Transverse colon (tissue), 4 donors: ENCODE measurements around the gene ERG28. TPM values are rescaled to one million over a fixed set of nuclear protein-coding genes. Genes with fewer than 3 reads are reported as not detected.
A peak's percentile ranks its signal among the peaks of the same experiment; 100 is the strongest.

ENCODE experiments used
- DNase-seq: peaks from one replicate; pipeline ENCODE4 v3.0.0-alpha.2; 2019
- H3K27ac ChIP-seq, 4 donors: fragments of 200-600 bp; sonication (generic); 2 replicates each; pipeline ENCODE4 v1.5.1; 2016 to 2018; ENCODE audit warnings: inconsistent platforms in 4 of 4
- H3K27me3 ChIP-seq: fragments of 200-600 bp; sonication (generic); 2 replicates; pipeline ENCODE4 v1.5.1; 2017; ENCODE audit warnings: inconsistent platforms
- H3K36me3 ChIP-seq, 4 donors: fragments of 200-600 bp; sonication (generic); 2 replicates each; pipeline ENCODE4 v1.5.1; 2017 to 2019; ENCODE audit warnings: inconsistent platforms in 4 of 4
- H3K4me1 ChIP-seq, 4 donors: fragments of 200-600 bp; sonication (generic); 2 replicates each; pipeline ENCODE4 v1.5.1; 2017 to 2020; ENCODE audit warnings: inconsistent platforms in 4 of 4
- H3K4me3 ChIP-seq, 4 donors: fragments of 200-600 bp; sonication (generic); 1 replicate in 1 of 4; 2 replicates in 3 of 4; pipeline versions ENCODE4 v1.5.1 to v1.6.1; 2017 to 2019; ENCODE audit warnings: inconsistent platforms in 4 of 4
- H3K9me3 ChIP-seq, 2 donors: fragments of 200-600 bp; sonication (generic); 2 replicates each; pipeline ENCODE4 v1.5.1; 2017 to 2019; ENCODE audit warnings: inconsistent platforms in 2 of 2
- CTCF ChIP-seq, 5 experiments: fragments of 200-600 bp in 3 of 5; fragments of 450-650 bp in 2 of 5; sonication (generic) in 3 of 5; IDR thresholded peaks; 1 replicate in 2 of 5; 2 replicates in 3 of 5; pipeline ENCODE4 v1.5.1; 2016 to 2017; ENCODE audit warnings: antibody characterized with exemption in 5 of 5, inconsistent platforms in 3 of 5, mild to moderate bottlenecking in 2 of 5, moderate library complexity in 1 of 5
- EP300 ChIP-seq: sonication (generic); formaldehyde crosslinking; IDR thresholded peaks from one replicate; pipeline ENCODE4 v1.6.1; 2017; ENCODE audit warnings: antibody characterized with exemption, low read depth
- POLR2A ChIP-seq: fragments of 450-650 bp; IDR thresholded peaks from one replicate; pipeline ENCODE4 v1.6.1; 2016; ENCODE audit warnings: antibody characterized with exemption, mild to moderate bottlenecking, moderate library complexity
- POLR2AphosphoS5 ChIP-seq, 3 donors: sonication (generic); formaldehyde crosslinking; IDR thresholded peaks; one replicate each; pipeline ENCODE4 v1.6.1; 2016; ENCODE audit warnings: antibody characterized with exemption in 3 of 3
- WGBS, 2 donors: methylation state at CpG; one replicate each; pipeline ENCODE4 v1.1.5; 2018; ENCODE audit warnings: low coverage in 1 of 2; 5-methylcytosine and 5-hydroxymethylcytosine counted together
- in situ Hi-C, 4 donors: fragments of 200-750 bp; cut with MboI; loops; one replicate each; pipeline versions ENCODE4 v1.15.0 to v1.15.1; 2017; ENCODE audit warnings: low sequenced_read_pairs in 3 of 4, low pct_ligation_motif_present in 1 of 4, low pct_unique_long_range_greater_than_20kb in 1 of 4
- intact Hi-C: fragments of 100-400 bp; cut with DNase I; formaldehyde crosslinking; loops from one replicate; pipeline ENCODE4 v1.15.1; 2023; ENCODE audit warnings: low total_unique reads
- total RNA-seq, 4 donors: library from RNA; depleted of rRNA; stranded (reverse); fragments of >200 nt; gene quantifications; one replicate each; pipeline ENCODE4 v1.1.0, GENCODE V29; 2016

ERG28 gene
- 1 to 10 TPM in 3 of 4 donors, under 1 TPM in 1; 0.75 to 9.4 (median 6.2) TPM for total RNA-seq

- WGBS, 2 donors, result 0 to 1% methylated on average over 30 to 45 of the region's 60 CpGs
- Histone ChIP-seq H3K27me3 (no peaks in the 10 kb centered on the region), H3K27ac (peak within 1 kb of the TSS; percentile 90 to 95 (median 92)), H3K4me1 (peaks cover 4 to 27% (median 17%) of the 10 kb centered on the region in 4 donors), H3K4me3 (peak within 1 kb of the TSS; percentile 71 to 99 (median 76)), H3K9me3 (no peaks in the 10 kb centered on the region), H3K36me3 (peaks cover 0 to 3% (median 0%) of the 10 kb centered on the region in 4 donors)
- TF ChIP-seq POLR2A (peak; percentile 75), POLR2AphosphoS5 (IDR thresholded peaks at IDR 0.05) (peak; percentile 57 to 68 (median 68)), EP300 (no peak)
- intact Hi-C loops (no loop called here), in situ Hi-C loops (no loop called here)
- peak; percentile 97 for DNase-seq
These were observed at the start of gene ERG28, which contains the start of gene TTLL5 for GRCh38 chr14:75660630-75661498. ERG28 (minus strand) TSS chr14:75660876; CDS start chr14:75657502, 3,374 bp downstream. TTLL5 (plus strand) TSS chr14:75661246; CDS start chr14:75663150, 1,904 bp downstream.

- Histone ChIP-seq H3K36me3 (no peaks in the 10 kb centered on the region), H3K9me3 (no peaks in the 10 kb centered on the region), H3K4me1 (peaks cover 3 to 7% (median 4%) of the 10 kb centered on the region in 4 donors), H3K27me3 (no peaks in the 10 kb centered on the region), H3K27ac (no peak overlapping the region), H3K4me3 (no peak overlapping the region)
- TF ChIP-seq POLR2AphosphoS5 (IDR thresholded peaks at IDR 0.05), result no peak
- no peak for TF ChIP-seq EP300
- no peak for TF ChIP-seq POLR2A
- TF ChIP-seq CTCF (IDR thresholded peaks at IDR 0.05), result peak; percentile 72 to 74 (median 74)
- intact Hi-C loops (no loop called here), in situ Hi-C loops (no loop called here)
- DNase-seq, result peak; percentile 70
- WGBS, 2 donors, result 52 to 63% methylated on average over 6 to 10 of the region's 10 CpGs
These were observed 48.6 kb upstream of the ERG28 start for GRCh38 chr14:75709207-75709812.

GRCh38 chr14:75705014-75705413 lies 44.3 kb upstream of the ERG28 start:
- 94 to 96% methylated on average over 3 of the region's 3 CpGs for WGBS, 2 donors
- H3K4me1 ChIP-seq, result peaks cover 0 to 6% (median 0%) of the 10 kb centered on the region in 4 donors
- H3K27ac ChIP-seq, result no peak overlapping the region
- no peak overlapping the region for H3K4me3 ChIP-seq
- in situ Hi-C loops (no loop called here), intact Hi-C loops (no loop called here)
- H3K36me3 ChIP-seq, result peaks cover 0 to 15% (median 0%) of the 10 kb centered on the region in 4 donors
- no peak for DNase-seq
- TF ChIP-seq POLR2A (no peak), EP300 (no peak), POLR2AphosphoS5 (IDR thresholded peaks at IDR 0.05) (no peak), CTCF (IDR thresholded peaks at IDR 0.05) (no peak)
- H3K9me3 ChIP-seq, result no peaks in the 10 kb centered on the region
- H3K27me3 ChIP-seq, result no peaks in the 10 kb centered on the region

GRCh38 chr14:75703467-75703866 lies 42.8 kb upstream of the ERG28 start:
- intact Hi-C loops, result no loop called here
- WGBS, 2 donors, result 56 to 80% methylated on average over 1 of the region's 1 CpG
- no peaks in the 10 kb centered on the region for H3K27me3 ChIP-seq
- H3K4me3 ChIP-seq, result no peak overlapping the region
- TF ChIP-seq EP300 (no peak), POLR2AphosphoS5 (IDR thresholded peaks at IDR 0.05) (no peak), CTCF (IDR thresholded peaks at IDR 0.05) (no peak), POLR2A (no peak)
- H3K4me1 ChIP-seq, result peaks cover 0 to 6% (median 0%) of the 10 kb centered on the region in 4 donors
- peaks cover 0 to 15% (median 0%) of the 10 kb centered on the region in 4 donors for H3K36me3 ChIP-seq
- no peak for DNase-seq
- no peak overlapping the region for H3K27ac ChIP-seq
- H3K9me3 ChIP-seq, result no peaks in the 10 kb centered on the region
- in situ Hi-C loops, result no loop called here
